Retinal pigment epithelial cell (primary cell): ENCODE results near the gene SPOCK2.
"Not testable (repeated sequence)": the region's sequence is repeated elsewhere in the genome, so short reads cannot be mapped to it uniquely, and the experiment has no call there.

Experiments
- DNase-seq: peaks from one replicate; pipeline ENCODE4 v3.0.0-alpha.2; 2010; ENCODE audit warnings: low read depth
- H3K4me3 ChIP-seq: 2 replicates; pipeline ENCODE4 v1.5.1; 2011; ENCODE audit warnings: mild to moderate bottlenecking, low read length, control low read depth, moderate library complexity
- TF ChIP-seq, protein P1 (sequence below): conservative IDR thresholded peaks from 2 replicates; pipeline ENCODE4 v1.5.1; 2011; ENCODE audit warnings: low read depth, low read length, control low read depth, inconsistent platforms

Gene SPOCK2

DNA sequence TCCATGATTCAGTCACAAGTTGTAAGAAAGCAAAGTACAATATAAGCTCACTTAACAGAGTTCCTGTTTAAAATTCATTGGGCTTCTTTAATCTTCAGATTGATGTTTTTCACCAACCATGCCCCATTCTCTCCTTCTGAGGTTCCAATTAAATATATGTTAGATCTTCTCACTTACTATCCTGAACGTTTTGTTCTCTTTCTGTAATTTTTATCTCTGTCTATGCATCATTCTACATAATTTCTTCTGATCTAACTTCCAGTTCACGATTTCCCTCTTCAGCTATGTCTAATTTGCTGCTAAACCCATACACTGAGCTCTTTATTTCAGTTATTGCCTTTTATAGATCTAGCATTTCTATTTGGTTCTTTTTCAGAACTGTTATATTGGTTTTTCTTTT is 28.0 kb upstream of the SPOCK2 start:
- DNase-seq: no peak
- TF ChIP-seq, protein P1, sequence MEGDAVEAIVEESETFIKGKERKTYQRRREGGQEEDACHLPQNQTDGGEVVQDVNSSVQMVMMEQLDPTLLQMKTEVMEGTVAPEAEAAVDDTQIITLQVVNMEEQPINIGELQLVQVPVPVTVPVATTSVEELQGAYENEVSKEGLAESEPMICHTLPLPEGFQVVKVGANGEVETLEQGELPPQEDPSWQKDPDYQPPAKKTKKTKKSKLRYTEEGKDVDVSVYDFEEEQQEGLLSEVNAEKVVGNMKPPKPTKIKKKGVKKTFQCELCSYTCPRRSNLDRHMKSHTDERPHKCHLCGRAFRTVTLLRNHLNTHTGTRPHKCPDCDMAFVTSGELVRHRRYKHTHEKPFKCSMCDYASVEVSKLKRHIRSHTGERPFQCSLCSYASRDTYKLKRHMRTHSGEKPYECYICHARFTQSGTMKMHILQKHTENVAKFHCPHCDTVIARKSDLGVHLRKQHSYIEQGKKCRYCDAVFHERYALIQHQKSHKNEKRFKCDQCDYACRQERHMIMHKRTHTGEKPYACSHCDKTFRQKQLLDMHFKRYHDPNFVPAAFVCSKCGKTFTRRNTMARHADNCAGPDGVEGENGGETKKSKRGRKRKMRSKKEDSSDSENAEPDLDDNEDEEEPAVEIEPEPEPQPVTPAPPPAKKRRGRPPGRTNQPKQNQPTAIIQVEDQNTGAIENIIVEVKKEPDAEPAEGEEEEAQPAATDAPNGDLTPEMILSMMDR: no peak

DNA sequence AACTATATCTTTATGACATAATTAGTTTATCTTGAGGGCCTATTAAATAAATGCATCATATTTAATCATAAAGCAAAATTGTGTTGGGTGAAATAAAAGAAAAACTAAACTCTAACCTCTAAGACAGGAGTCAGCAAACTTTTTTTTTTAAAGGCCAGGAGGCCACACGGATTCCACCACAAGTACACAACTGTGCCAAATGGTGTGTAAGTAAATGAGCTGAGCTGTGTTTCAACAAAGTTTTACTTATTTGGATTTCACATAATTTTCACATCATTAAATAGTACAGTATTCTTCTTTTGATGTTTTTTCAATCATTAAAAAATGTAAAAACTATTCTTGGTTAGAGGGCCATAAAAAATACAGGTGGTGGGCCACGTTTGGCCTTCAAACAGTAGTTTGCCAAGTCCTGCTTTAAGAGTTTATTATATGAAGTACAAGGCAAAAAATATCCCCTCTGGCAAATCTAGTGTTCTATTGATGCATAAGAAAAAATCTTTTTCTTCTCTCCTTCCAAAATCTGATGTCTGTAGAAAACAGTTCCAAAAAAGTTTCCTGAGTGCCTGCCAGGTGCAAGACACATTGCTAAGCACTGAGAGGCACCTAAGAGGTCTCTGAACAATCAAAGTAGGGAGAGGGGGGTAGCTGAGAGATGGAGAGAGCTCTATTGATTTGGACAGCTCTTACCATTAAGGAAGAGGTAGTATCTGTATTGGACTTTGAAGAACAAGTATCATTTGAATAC is 26.5 kb upstream of the SPOCK2 start:
- no peak overlapping the region for H3K4me3 ChIP-seq
- TF ChIP-seq, protein P1: no peak
- no peak for DNase-seq

More for the DNA sequence above, 28.0 kb upstream of the SPOCK2 start:
- H3K4me3 ChIP-seq: no peak overlapping the region

DNA sequence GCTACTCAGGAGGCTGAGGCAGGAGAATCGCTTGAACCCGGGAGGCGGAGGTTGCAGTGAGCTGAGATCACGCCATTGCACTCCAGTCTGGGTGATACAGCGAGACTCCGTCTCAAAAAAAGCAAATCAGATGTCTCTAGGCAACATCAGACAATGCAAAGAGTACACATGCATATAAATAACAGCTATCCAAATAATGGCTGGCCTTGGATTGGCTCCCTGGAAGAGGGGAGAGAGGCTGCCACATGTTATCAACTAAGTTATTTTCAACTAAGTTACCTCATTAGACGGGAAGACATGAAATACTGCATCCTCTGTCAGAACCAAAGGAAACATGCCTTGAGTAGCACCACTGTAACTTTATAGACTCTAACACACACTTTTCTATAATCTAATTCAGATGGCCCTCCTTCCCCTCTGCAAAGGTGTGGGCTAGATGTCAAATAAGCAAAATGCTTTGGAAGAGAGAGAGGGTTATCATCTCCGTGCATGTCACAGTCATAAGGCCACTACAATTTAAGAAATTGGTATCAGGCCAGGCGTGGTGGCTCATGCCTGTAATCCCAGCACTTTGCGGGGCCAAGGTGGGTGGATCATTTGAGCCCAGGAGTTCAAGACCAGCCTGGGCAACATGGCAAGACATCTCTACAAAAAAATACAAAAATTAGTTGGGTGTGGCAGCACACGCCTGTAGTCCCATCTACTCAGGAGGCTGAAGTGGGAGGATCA is 22.5 kb upstream of the SPOCK2 start:
- DNase-seq: no peak
- H3K4me3 ChIP-seq: no peak overlapping the region
- TF ChIP-seq, protein P1: no peak

DNA sequence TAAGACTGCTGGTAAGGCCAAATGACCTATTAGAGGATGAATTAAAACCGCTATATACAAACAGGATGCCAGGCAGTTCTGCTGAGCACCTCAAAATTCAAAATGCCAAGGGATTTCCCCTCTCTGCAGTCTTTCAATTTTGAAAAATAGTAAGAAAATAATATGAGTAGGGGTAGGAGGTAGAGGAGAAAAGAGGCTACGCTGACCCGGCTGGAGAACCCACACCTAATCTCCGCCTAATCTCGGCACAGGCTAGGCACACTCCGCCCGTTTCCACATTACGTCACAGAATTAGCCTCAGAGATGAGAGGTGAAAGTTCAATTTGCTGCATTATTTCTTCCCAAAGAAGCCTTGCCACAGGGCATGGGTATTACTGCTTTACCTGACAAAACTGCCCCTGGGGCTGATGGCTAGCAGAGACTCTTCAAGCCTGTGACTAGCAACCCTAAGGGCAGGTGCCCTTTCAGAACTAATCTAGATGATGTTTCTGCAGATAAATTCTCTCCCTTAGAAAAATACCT is 21.3 kb upstream of the SPOCK2 start:
- TF ChIP-seq, protein P1: no peak
- H3K4me3 ChIP-seq: no peak overlapping the region
- DNase-seq: no peak

DNA sequence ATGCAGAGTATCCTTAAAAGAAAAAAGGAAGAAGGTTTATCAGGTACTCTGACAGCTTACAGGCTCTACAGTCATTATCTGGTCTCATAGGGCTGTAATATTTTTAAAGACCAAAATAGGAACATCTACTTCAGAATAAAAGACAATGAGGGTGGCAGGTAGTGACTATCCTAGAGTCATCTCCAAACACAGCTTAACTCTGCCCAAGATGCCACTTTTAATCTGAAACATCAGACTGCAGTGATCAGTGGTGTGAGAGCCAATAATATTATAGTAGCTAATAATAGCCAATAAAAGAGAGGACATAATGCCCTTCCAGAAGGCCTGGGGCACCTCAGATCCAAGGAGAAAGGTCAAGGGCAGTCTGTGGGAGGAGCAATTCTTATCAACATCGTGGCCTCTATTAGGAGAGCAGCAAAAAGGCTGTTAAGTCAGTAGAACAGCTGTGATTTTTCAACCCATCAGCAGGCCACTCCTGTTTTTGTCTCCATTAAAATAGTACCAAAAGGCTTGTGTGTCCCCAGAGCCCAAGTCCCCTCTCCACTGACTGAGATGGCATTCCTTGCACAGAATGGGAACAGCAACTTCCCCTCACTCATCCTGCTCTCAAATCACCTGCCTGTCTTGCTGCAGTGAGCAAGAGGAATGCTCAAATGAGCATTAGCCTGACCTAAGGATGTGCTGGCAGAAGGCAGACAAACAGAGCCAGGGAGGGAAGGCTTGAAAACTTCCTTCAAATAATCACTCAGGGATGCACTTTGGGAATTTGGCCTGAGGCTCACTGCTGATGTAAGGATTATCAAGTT is 20.7 kb upstream of the SPOCK2 start:
- TF ChIP-seq, protein P1: no peak
- H3K4me3 ChIP-seq: no peak overlapping the region
- no peak for DNase-seq

DNA sequence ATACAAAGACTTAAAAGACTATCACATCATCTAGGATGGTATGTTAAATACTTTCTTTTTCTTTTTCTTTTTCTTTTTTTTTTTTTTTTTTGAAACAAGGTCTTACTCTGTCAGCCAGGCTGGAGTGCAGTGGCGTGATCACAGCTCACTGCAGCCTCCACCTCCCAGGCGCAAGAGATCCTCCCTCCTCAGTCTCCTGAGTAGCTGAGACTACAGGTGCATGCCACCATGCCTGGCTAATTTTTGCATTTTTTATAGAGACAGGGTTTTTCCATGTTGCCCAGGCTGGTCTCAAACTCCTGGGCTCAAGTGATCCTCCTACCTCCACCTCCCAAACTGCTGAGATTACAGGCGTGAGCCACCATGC is 19.6 kb upstream of the SPOCK2 start:
- DNase-seq: not testable (repeated sequence)

DNA sequence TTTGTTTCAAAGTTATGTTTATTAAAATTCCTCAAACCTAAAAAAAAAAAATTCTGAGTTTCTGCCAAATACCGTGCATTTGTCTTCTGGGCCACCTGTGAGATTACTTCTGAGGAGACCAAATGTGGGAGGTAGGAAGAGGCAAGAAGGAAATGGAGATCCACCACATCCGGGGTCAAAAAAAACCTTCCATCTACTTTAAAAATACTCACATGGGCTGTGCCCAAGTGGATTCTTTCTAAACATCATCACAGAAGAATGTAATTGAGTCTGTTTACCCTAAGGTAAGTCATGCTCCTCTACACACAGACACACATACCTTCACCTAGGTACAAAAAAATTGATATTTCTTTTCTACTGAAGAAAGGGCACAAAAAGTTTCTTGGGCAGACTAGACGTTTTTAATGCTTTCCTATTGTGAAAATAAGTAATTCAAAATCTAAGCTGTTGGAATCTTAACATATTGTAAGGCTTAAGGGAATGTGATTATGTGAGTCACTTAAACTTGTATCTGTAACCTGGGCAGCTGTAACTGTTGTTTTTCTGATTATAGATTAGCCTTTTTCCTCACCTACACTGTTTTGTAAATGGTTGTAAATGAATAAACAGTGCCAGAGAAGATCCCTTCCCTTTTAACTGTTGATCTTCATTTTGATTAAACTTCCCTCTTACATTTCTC is 19.1 kb upstream of the SPOCK2 start:
- no peak overlapping the region for H3K4me3 ChIP-seq
- DNase-seq: peak; percentile 34
- TF ChIP-seq, protein P1: no peak

More for the DNA sequence above, 19.6 kb upstream of the SPOCK2 start:
- not testable (repeated sequence) for H3K4me3 ChIP-seq
